Endothelial cell of umbilical vein (primary cell): ENCODE data around the gene RANBP17.

Experiments used
- CTCF ChIP-seq, 2 donors: IDR thresholded peaks; 1 replicate in 1 of 2; 2 replicates in 1 of 2; pipeline ENCODE4 v1.5.1; 2011; ENCODE audit warnings: low read length in 2 of 2, mild to moderate bottlenecking in 2 of 2, moderate library complexity in 2 of 2, control low read depth in 1 of 2, inconsistent platforms in 1 of 2, low read depth in 1 of 2; ENCODE audit not compliant: insufficient read depth in 1 of 2; ENCODE audit errors: extremely low read depth in 1 of 2
- POLR2AphosphoS5 ChIP-seq: IDR thresholded peaks from 2 replicates; pipeline ENCODE4 v1.6.1; 2012; ENCODE audit warnings: low read depth, mild to moderate bottlenecking, control low read depth, low read length, moderate library complexity; ENCODE audit not compliant: insufficient read depth

- TF ChIP-seq CTCF (IDR thresholded peaks at IDR 0.05; ENCODE audit: extremely low read depth in 1 of 2, insufficient read depth in 1 of 2, low read depth in 1 of 2, low read length in 2 of 2): no peak
- no peak for TF ChIP-seq POLR2AphosphoS5
Observed at GRCh38 chr5:170867825-170868224, 6.0 kb downstream of the RANBP17 start.
